Thyroid gland (tissue), 4 donors: ENCODE data around the gene TAC3.

ENCODE experiments used
- CTCF ChIP-seq, 6 experiments: fragments of 200-600 bp in 3 of 6; fragments of 450-650 bp in 3 of 6; sonication (generic) in 3 of 6; IDR thresholded peaks; one replicate each; pipeline ENCODE4 v1.5.1; 2016 to 2019; ENCODE audit warnings: antibody characterized with exemption in 6 of 6, mild to moderate bottlenecking in 2 of 6, inconsistent platforms in 1 of 6, moderate library complexity in 1 of 6
- POLR2A ChIP-seq, 2 donors: fragments of 450-650 bp; IDR thresholded peaks; one replicate each; pipeline ENCODE4 v1.6.1; 2017; ENCODE audit warnings: antibody characterized with exemption in 2 of 2, mild to moderate bottlenecking in 2 of 2, moderate library complexity in 1 of 2

- TF ChIP-seq CTCF (IDR thresholded peaks at IDR 0.05) (peak in 4 of 6 experiments; percentile 11 to 49 (median 47)), POLR2A (IDR thresholded peaks at IDR 0.05) (no peak)
Measured at GRCh38 chr12:57008178-57008577, 8.2 kb downstream of the TAC3 start.
